Measurements from ENCODE around the gene OR1K1. TPM values are rescaled to one million over a fixed set of nuclear protein-coding genes. Genes with fewer than 3 reads are reported as not detected.

The OR1K1 gene
- total RNA-seq, 1 donor from 2014 or later = not detected

DNA sequence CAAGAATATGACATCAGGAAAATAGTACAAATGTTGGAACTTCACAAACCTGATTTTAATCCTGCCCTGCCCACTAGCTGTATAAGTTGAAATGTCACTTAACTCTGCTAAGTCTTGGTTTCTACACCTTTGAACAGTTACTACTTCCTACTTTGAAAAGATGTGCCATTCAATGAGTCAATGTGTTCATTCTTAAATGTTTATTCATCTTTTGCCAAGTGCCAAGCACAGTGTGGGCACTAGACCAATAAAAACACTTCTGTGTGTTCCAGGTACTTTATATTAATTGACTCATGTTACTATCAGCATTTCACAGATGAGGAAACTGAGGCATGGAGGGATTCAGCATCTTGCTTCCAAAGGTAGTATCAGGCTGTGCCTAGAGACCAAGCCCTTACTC, 15.6 kb downstream of the OR1K1 start:
- Mint-ChIP-seq H3K4me1 (ENCODE audit: low read depth) (peaks cover 8% of the 10 kb centered on the region), H3K27me3 (no peaks in the 10 kb centered on the region), H3K4me3 (ENCODE audit: low read depth) (no peak overlapping the region), H3K36me3 (ENCODE audit: insufficient read depth) (peaks cover 17% of the 10 kb centered on the region), H3K9me3 (ENCODE audit: low read depth) (no peaks in the 10 kb centered on the region), H3K27ac (no peak overlapping the region)
- TF ChIP-seq, protein P1, sequence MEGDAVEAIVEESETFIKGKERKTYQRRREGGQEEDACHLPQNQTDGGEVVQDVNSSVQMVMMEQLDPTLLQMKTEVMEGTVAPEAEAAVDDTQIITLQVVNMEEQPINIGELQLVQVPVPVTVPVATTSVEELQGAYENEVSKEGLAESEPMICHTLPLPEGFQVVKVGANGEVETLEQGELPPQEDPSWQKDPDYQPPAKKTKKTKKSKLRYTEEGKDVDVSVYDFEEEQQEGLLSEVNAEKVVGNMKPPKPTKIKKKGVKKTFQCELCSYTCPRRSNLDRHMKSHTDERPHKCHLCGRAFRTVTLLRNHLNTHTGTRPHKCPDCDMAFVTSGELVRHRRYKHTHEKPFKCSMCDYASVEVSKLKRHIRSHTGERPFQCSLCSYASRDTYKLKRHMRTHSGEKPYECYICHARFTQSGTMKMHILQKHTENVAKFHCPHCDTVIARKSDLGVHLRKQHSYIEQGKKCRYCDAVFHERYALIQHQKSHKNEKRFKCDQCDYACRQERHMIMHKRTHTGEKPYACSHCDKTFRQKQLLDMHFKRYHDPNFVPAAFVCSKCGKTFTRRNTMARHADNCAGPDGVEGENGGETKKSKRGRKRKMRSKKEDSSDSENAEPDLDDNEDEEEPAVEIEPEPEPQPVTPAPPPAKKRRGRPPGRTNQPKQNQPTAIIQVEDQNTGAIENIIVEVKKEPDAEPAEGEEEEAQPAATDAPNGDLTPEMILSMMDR (IDR thresholded peaks at IDR 0.05; ENCODE audit: unreplicated experiment) = no peak
- DNase-seq (ENCODE audit: low spot score, unreplicated experiment) = no peak

DNA sequence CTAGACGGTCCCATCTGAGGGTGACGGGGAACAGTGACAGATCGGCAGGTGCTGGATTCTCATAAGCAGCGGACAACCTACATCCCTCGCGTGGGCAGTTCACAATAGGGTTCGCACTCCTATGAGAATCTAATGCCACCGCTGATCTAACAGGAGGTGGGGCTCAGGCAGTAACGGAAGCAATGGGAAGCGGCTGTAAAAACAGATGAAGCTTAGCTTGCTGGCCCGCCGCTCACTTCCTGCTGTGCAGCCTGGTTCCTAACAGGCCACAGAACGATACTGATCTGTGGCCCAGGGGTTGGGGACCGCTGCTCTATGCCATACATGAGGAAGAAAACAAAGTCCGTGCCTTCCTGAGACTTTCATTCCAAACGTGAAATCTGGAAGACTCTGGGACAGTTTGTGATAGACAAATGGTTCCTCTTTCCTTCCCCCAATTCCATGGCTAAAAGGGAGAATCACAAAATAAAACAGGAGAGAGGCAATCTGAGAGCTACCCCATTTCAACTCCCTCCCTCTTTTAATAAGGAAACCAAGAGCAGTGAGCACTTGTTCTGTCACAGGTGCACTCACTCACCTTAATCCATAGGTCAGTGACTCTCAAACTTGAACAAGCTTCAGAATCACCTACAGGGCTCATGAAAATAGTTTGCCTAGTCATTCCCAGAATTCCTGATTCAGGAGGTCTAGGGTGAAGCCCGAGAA, 16.4 kb downstream of the OR1K1 start:
- Mint-ChIP-seq H3K36me3 (ENCODE audit: insufficient read depth) (peaks cover 19% of the 10 kb centered on the region), H3K4me3 (ENCODE audit: low read depth) (no peak overlapping the region), H3K27me3 (no peaks in the 10 kb centered on the region), H3K27ac (no peak overlapping the region), H3K4me1 (ENCODE audit: low read depth) (peaks cover 8% of the 10 kb centered on the region), H3K9me3 (ENCODE audit: low read depth) (no peaks in the 10 kb centered on the region)
- TF ChIP-seq, protein P1 (IDR thresholded peaks at IDR 0.05; ENCODE audit: unreplicated experiment) = no peak
- no peak for DNase-seq (ENCODE audit: low spot score, unreplicated experiment)

DNA sequence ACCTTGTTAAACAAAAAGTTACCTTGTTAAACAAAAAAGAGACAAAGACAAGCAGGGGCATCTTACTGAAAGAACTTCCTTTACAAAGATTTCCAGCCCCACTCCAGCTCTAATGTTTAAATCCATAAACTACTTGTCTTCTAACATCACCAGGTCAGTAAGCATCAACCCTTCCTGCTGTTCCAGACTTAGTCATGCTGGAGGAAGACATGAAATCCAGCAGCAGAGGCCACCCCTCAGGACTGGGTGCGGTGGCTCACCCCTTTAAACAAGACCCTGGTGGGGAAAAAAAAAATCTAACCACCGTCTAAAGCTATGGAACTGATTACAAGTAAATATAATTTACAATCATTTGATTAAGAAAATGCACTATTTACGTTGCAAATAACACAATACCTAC, 19.4 kb downstream of the OR1K1 start:
- no peaks in the 10 kb centered on the region for H3K27me3 Mint-ChIP-seq
- no peak overlapping the region for H3K27ac Mint-ChIP-seq
- no peak overlapping the region for H3K4me3 Mint-ChIP-seq (ENCODE audit: low read depth)
- H3K9me3 Mint-ChIP-seq (ENCODE audit: low read depth) = no peaks in the 10 kb centered on the region
- peaks cover 25% of the 10 kb centered on the region for H3K36me3 Mint-ChIP-seq (ENCODE audit: insufficient read depth)
- peaks cover 8% of the 10 kb centered on the region for H3K4me1 Mint-ChIP-seq (ENCODE audit: low read depth)
- no peak for DNase-seq (ENCODE audit: low spot score, unreplicated experiment)
- TF ChIP-seq, protein P1 (IDR thresholded peaks at IDR 0.05; ENCODE audit: unreplicated experiment) = no peak

DNA sequence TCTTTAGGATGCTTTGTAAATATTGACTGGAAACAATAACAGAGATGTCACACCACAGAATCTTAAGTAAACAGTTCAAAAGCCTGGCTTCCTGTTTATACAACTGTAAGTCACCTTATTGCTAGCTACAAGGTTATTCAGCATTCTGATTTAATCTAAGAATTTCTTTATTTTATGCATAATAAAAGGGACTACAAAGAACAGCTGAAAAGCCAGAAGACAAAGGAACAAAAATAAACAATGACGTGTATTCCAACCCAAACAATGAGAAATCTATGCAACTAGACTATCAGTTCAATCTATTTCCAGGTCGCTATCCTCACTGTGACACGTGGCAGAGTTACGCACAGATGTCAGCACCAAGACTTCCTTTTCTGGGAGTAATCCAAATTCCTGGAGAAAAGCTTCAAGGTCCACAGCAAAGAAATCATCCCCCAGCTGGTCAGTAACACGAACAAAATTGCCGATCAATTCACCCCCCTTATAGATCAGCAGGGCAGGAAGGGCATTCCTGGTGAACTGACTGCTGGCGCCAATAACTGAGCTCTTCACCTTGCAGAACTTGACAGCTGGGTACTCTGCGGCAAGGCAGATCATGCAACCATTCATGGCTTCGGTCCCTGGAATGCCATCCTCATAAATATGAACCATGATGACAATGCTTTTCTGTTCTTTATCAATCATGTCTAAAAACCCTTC, 20.0 kb downstream of the OR1K1 start:
- Mint-ChIP-seq H3K4me1 (ENCODE audit: low read depth) (peaks cover 8% of the 10 kb centered on the region), H3K36me3 (ENCODE audit: insufficient read depth) (peaks cover 23% of the 10 kb centered on the region), H3K27ac (peak overlapping the region; percentile 77)

DNA sequence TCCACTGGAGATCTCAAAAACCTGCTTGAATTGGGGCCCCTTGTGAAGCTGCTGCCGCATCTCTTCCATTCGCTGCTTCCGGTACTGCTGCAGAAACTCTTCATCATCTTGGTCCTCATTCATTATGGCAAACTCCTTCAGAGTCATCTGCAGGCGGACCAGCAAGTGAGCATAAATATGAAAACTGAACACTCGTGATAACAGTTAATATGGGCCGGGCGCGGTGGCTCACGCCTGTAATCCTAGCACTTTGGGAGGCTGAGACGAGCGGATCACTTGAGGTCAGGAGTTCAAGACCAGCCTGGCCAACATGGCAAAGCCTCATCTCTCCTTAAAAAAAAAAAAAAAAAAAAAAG, 20.5 kb downstream of the OR1K1 start:
- TF ChIP-seq, protein P1 (IDR thresholded peaks at IDR 0.05; ENCODE audit: unreplicated experiment) = no peak
- no peak for DNase-seq (ENCODE audit: low spot score, unreplicated experiment)
- H3K9me3 Mint-ChIP-seq (ENCODE audit: low read depth) = no peaks in the 10 kb centered on the region
- H3K4me3 Mint-ChIP-seq (ENCODE audit: low read depth) = no peak overlapping the region
- H3K27me3 Mint-ChIP-seq = no peaks in the 10 kb centered on the region
- H3K27ac Mint-ChIP-seq = peak overlapping the region; percentile 77
- peaks cover 23% of the 10 kb centered on the region for H3K36me3 Mint-ChIP-seq (ENCODE audit: insufficient read depth)
- H3K4me1 Mint-ChIP-seq (ENCODE audit: low read depth) = peaks cover 8% of the 10 kb centered on the region

More for the DNA sequence above, 20.0 kb downstream of the OR1K1 start:
- Mint-ChIP-seq H3K27me3 (no peaks in the 10 kb centered on the region), H3K9me3 (ENCODE audit: low read depth) (no peaks in the 10 kb centered on the region), H3K4me3 (ENCODE audit: low read depth) (no peak overlapping the region)
- TF ChIP-seq, protein P1 (IDR thresholded peaks at IDR 0.05; ENCODE audit: unreplicated experiment) = no peak
- no peak for DNase-seq (ENCODE audit: low spot score, unreplicated experiment)

Measured in progenitor cell of endocrine pancreas (in vitro differentiated cells).